ENCODE measurements around the gene LHFPL3.
"Not testable (repeated sequence)": the region's sequence is repeated elsewhere in the genome, so short reads cannot be mapped to it uniquely, and the experiment has no call there.

The LHFPL3 gene

GRCh38 chr7:104552102-104552501 lies 223.7 kb downstream of the LHFPL3 start:
- Histone ChIP-seq H3K27ac (no peak overlapping the region), H3K4me3 (no peak overlapping the region)

- H3K27ac ChIP-seq, result no peak overlapping the region
- H3K4me3 ChIP-seq, result no peak overlapping the region
Measured at GRCh38 chr7:104553074-104553473, 224.7 kb downstream of the LHFPL3 start.

- not testable (repeated sequence) for H3K4me3 ChIP-seq, H3K27ac ChIP-seq
Measured at GRCh38 chr7:104563350-104563901, 235.0 kb downstream of the LHFPL3 start.

- Histone ChIP-seq H3K27ac (no peak overlapping the region), H3K4me3 (no peak overlapping the region)
Measured at GRCh38 chr7:104569751-104570150, 241.3 kb downstream of the LHFPL3 start.

GRCh38 chr7:104572554-104572953 lies 244.2 kb downstream of the LHFPL3 start:
- Histone ChIP-seq H3K4me3 (no peak overlapping the region), H3K27ac (no peak overlapping the region)

GRCh38 chr7:104584620-104585019 lies 256.2 kb downstream of the LHFPL3 start:
- Histone ChIP-seq H3K4me3 (no peak overlapping the region), H3K27ac (no peak overlapping the region)

GRCh38 chr7:104595591-104595990 lies 267.2 kb downstream of the LHFPL3 start:
- not testable (repeated sequence) for H3K27ac ChIP-seq, H3K4me3 ChIP-seq

GRCh38 chr7:104603957-104604356 lies 275.6 kb downstream of the LHFPL3 start:
- Histone ChIP-seq H3K4me3 (no peak overlapping the region), H3K27ac (no peak overlapping the region)

- H3K4me3 ChIP-seq, result no peak overlapping the region
Measured at GRCh38 chr7:104604706-104605105, 276.3 kb downstream of the LHFPL3 start.

GRCh38 chr7:104621321-104621720 lies 292.9 kb downstream of the LHFPL3 start:
- no peak overlapping the region for H3K4me3 ChIP-seq
- no peak overlapping the region for H3K27ac ChIP-seq

More at GRCh38 chr7:104604706-104605105, 276.3 kb downstream of the LHFPL3 start:
- H3K27ac ChIP-seq, result no peak overlapping the region

GRCh38 chr7:104625956-104626355 lies 297.6 kb downstream of the LHFPL3 start:
- Histone ChIP-seq H3K4me3 (no peak overlapping the region), H3K27ac (no peak overlapping the region)

- H3K27ac ChIP-seq, result no peak overlapping the region
- no peak overlapping the region for H3K4me3 ChIP-seq
Measured at GRCh38 chr7:104627516-104627915, 299.1 kb downstream of the LHFPL3 start.

GRCh38 chr7:104628017-104628416 lies 299.6 kb downstream of the LHFPL3 start:
- H3K4me3 ChIP-seq, result no peak overlapping the region
- no peak overlapping the region for H3K27ac ChIP-seq

- no peak overlapping the region for H3K27ac ChIP-seq
Measured at GRCh38 chr7:104629408-104629807, 301.0 kb downstream of the LHFPL3 start.

GRCh38 chr7:104640506-104640905 lies 312.1 kb downstream of the LHFPL3 start:
- no peak overlapping the region for H3K4me3 ChIP-seq
- H3K27ac ChIP-seq, result no peak overlapping the region

More at GRCh38 chr7:104629408-104629807, 301.0 kb downstream of the LHFPL3 start:
- no peak overlapping the region for H3K4me3 ChIP-seq

- Histone ChIP-seq H3K4me3 (no peak overlapping the region), H3K27ac (no peak overlapping the region)
Measured at GRCh38 chr7:104642560-104642959, 314.2 kb downstream of the LHFPL3 start.

- Histone ChIP-seq H3K27ac (no peak overlapping the region), H3K4me3 (no peak overlapping the region)
Measured at GRCh38 chr7:104643587-104644217, 315.3 kb downstream of the LHFPL3 start.

GRCh38 chr7:104650991-104651640 lies 322.7 kb downstream of the LHFPL3 start:
- no peak overlapping the region for H3K4me3 ChIP-seq
- H3K27ac ChIP-seq, result no peak overlapping the region

- Histone ChIP-seq H3K4me3 (no peak overlapping the region), H3K27ac (no peak overlapping the region)
Measured at GRCh38 chr7:104652434-104652833, 324.0 kb downstream of the LHFPL3 start.

GRCh38 chr7:104652865-104653264 lies 324.5 kb downstream of the LHFPL3 start:
- no peak overlapping the region for H3K4me3 ChIP-seq
- no peak overlapping the region for H3K27ac ChIP-seq

- Histone ChIP-seq H3K4me3 (no peak overlapping the region), H3K27ac (no peak overlapping the region)
Measured at GRCh38 chr7:104653825-104654401, 325.5 kb downstream of the LHFPL3 start.

Data from skin epidermis (tissue), 12 donors.